Transverse colon (tissue), 4 donors: ENCODE results near the gene ERGIC1. TPM values are rescaled to one million over a fixed set of nuclear protein-coding genes. Genes with fewer than 3 reads are reported as not detected.

Source experiments
- DNase-seq: peaks from one replicate; pipeline ENCODE4 v3.0.0-alpha.2; 2019
- H3K27ac ChIP-seq, 4 donors: fragments of 200-600 bp; sonication (generic); 2 replicates each; pipeline ENCODE4 v1.5.1; 2016 to 2018; ENCODE audit warnings: inconsistent platforms in 4 of 4
- H3K27me3 ChIP-seq: fragments of 200-600 bp; sonication (generic); 2 replicates; pipeline ENCODE4 v1.5.1; 2017; ENCODE audit warnings: inconsistent platforms
- H3K36me3 ChIP-seq, 4 donors: fragments of 200-600 bp; sonication (generic); 2 replicates each; pipeline ENCODE4 v1.5.1; 2017 to 2019; ENCODE audit warnings: inconsistent platforms in 4 of 4
- H3K4me1 ChIP-seq, 4 donors: fragments of 200-600 bp; sonication (generic); 2 replicates each; pipeline ENCODE4 v1.5.1; 2017 to 2020; ENCODE audit warnings: inconsistent platforms in 4 of 4
- H3K4me3 ChIP-seq, 4 donors: fragments of 200-600 bp; sonication (generic); 1 replicate in 1 of 4; 2 replicates in 3 of 4; pipeline versions ENCODE4 v1.5.1 to v1.6.1; 2017 to 2019; ENCODE audit warnings: inconsistent platforms in 4 of 4
- H3K9me3 ChIP-seq, 2 donors: fragments of 200-600 bp; sonication (generic); 2 replicates each; pipeline ENCODE4 v1.5.1; 2017 to 2019; ENCODE audit warnings: inconsistent platforms in 2 of 2
- CTCF ChIP-seq, 5 experiments: fragments of 200-600 bp in 3 of 5; fragments of 450-650 bp in 2 of 5; sonication (generic) in 3 of 5; IDR thresholded peaks; 1 replicate in 2 of 5; 2 replicates in 3 of 5; pipeline ENCODE4 v1.5.1; 2016 to 2017; ENCODE audit warnings: antibody characterized with exemption in 5 of 5, inconsistent platforms in 3 of 5, mild to moderate bottlenecking in 2 of 5, moderate library complexity in 1 of 5
- EP300 ChIP-seq: sonication (generic); formaldehyde crosslinking; IDR thresholded peaks from one replicate; pipeline ENCODE4 v1.6.1; 2017; ENCODE audit warnings: antibody characterized with exemption, low read depth
- POLR2A ChIP-seq: fragments of 450-650 bp; IDR thresholded peaks from one replicate; pipeline ENCODE4 v1.6.1; 2016; ENCODE audit warnings: antibody characterized with exemption, mild to moderate bottlenecking, moderate library complexity
- POLR2AphosphoS5 ChIP-seq, 3 donors: sonication (generic); formaldehyde crosslinking; IDR thresholded peaks; one replicate each; pipeline ENCODE4 v1.6.1; 2016; ENCODE audit warnings: antibody characterized with exemption in 3 of 3
- WGBS, 2 donors: methylation state at CpG; one replicate each; pipeline ENCODE4 v1.1.5; 2018; ENCODE audit warnings: low coverage in 1 of 2; 5-methylcytosine and 5-hydroxymethylcytosine counted together
- in situ Hi-C, 4 donors: fragments of 200-750 bp; cut with MboI; loops; one replicate each; pipeline versions ENCODE4 v1.15.0 to v1.15.1; 2017; ENCODE audit warnings: low sequenced_read_pairs in 3 of 4, low pct_ligation_motif_present in 1 of 4, low pct_unique_long_range_greater_than_20kb in 1 of 4
- intact Hi-C: fragments of 100-400 bp; cut with DNase I; formaldehyde crosslinking; loops from one replicate; pipeline ENCODE4 v1.15.1; 2023; ENCODE audit warnings: low total_unique reads
- total RNA-seq, 4 donors: library from RNA; depleted of rRNA; stranded (reverse); fragments of >200 nt; gene quantifications; one replicate each; pipeline ENCODE4 v1.1.0, GENCODE V29; 2016

Gene ERGIC1
- total RNA-seq, 4 donors from 2014 or later, result 125 to 252 (median 184) TPM

DNA sequence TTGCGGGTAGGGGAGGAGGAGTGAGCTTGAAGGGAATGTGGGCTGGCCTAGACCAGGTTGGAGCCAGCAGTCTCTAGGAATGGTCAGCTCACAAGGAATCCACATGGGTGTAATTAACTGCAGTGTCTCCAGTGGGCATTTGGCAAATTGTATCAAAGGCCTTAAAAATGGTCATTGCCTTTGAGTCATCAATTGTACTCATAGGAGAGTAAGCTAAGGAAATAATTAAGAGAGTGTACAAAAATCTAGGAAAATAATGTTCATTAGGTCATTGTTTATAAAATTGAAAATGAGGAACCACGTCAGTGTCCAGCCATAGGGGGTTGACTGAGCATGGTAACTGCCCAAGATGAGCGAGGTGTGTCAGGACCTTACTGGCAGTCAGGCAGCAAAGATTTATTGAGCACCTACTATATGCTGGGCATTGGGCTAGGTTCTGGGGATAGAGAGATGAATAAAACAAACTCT is 95.4 kb downstream of the ERGIC1 start:
- no peaks in the 10 kb centered on the region for H3K27me3 ChIP-seq
- peaks cover 0 to 4% (median 0%) of the 10 kb centered on the region in 4 donors for H3K4me1 ChIP-seq
- TF ChIP-seq CTCF (IDR thresholded peaks at IDR 0.05) (no peak), POLR2AphosphoS5 (IDR thresholded peaks at IDR 0.05) (no peak)
- H3K36me3 ChIP-seq, result no peaks in the 10 kb centered on the region
- H3K4me3 ChIP-seq, result no peak overlapping the region
- WGBS, 2 donors, result 85 to 91% methylated on average over 3 of the region's 3 CpGs
- H3K27ac ChIP-seq, result no peak overlapping the region
- in situ Hi-C loops, result loop anchor here in 3 of 4 donors (25.0 kb wide), 2 partner anchors 442 to 467 kb away; partner anchors contain the start of gene SH3PXD2B (in 2 of the 3)
- intact Hi-C loops, result loop anchor here (10.0 kb wide), 1 partner anchor 455 kb away; no protein-coding TSS in a partner anchor
- H3K9me3 ChIP-seq, result no peaks in the 10 kb centered on the region
- DNase-seq, result no peak

- H3K27ac ChIP-seq, result peak overlapping the region; percentile 33 to 51 (median 41)
- 73 to 80% methylated on average over 6 to 9 of the region's 9 CpGs for WGBS, 2 donors
- peaks cover 0 to 4% (median 0%) of the 10 kb centered on the region in 4 donors for H3K4me1 ChIP-seq
- in situ Hi-C loops, result loop anchor here (5.0 to 25.0 kb wide), 5 partner anchors 214 to 469 kb away; partner anchors contain the start of gene SH3PXD2B (in 2 of the 4)
- TF ChIP-seq POLR2A (no peak), CTCF (IDR thresholded peaks at IDR 0.05) (no peak)
- intact Hi-C loops, result no loop called here
- no peaks in the 10 kb centered on the region for H3K9me3 ChIP-seq
- H3K27me3 ChIP-seq, result no peaks in the 10 kb centered on the region
- H3K36me3 ChIP-seq, result peaks cover 0 to 14% (median 6%) of the 10 kb centered on the region in 4 donors
- H3K4me3 ChIP-seq, result no peak overlapping the region
- no peak for DNase-seq
Observed at GRCh38 chr5:172931001-172931536, 97.0 kb downstream of the ERGIC1 start.

DNA sequence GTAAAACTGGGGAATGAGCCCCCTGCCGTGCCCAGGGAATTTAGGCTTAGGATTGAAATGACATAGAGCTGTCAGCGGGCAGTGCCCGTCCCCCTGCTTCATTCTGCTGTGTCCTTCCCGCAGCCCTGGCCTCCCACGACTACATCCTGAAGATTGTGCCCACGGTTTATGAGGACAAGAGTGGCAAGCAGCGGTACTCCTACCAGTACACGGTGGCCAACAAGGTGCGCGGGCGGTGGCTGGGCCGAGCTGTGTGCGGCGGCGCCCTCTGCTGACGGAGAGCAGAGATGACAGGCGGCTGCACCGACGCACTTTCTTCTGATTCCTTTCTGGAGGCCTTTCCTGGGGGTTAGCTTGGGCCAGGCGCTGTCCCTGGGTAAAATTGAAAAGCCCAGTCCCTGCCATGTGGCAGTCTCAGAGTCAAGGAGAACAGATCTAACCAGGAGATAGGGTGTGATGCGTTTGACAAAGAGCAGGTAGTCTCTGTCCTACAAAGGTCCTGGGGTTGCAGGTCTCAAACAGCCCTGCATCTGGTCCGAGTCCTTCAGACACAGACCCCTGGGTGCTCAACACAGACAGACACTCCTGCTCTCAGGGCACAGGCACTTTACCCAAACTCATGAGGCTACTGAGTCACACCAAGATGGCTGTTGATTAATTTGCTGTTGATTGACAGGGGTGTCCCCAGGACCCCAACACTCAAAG is 98.4 kb downstream of the ERGIC1 start:
- Histone ChIP-seq H3K27ac (peak overlapping the region in 2 of 4 donors; percentile 33 to 44), H3K36me3 (peaks cover 0 to 26% (median 9%) of the 10 kb centered on the region in 4 donors), H3K4me1 (peaks cover 0 to 4% (median 0%) of the 10 kb centered on the region in 4 donors), H3K9me3 (no peaks in the 10 kb centered on the region), H3K27me3 (no peaks in the 10 kb centered on the region), H3K4me3 (no peak overlapping the region)
- peak; percentile 77 for DNase-seq
- in situ Hi-C loops (loop anchor here (5.0 to 25.0 kb wide), 5 partner anchors 215 to 470 kb away; partner anchors contain the start of gene SH3PXD2B (in 2 of the 4)), intact Hi-C loops (loop anchor here (2.0 kb wide), 1 partner anchor 220 kb away; no protein-coding TSS in a partner anchor)
- 14% methylated on average over 17 of the region's 22 CpGs; no CpG with 5 or more reads in 1 of the 2 donors for WGBS, 2 donors
- no peak for TF ChIP-seq EP300
- peak; percentile 95 to 98 (median 96) for TF ChIP-seq CTCF (IDR thresholded peaks at IDR 0.05)
- peak in 2 of 3 donors; percentile 49 to 52 for TF ChIP-seq POLR2AphosphoS5 (IDR thresholded peaks at IDR 0.05)

DNA sequence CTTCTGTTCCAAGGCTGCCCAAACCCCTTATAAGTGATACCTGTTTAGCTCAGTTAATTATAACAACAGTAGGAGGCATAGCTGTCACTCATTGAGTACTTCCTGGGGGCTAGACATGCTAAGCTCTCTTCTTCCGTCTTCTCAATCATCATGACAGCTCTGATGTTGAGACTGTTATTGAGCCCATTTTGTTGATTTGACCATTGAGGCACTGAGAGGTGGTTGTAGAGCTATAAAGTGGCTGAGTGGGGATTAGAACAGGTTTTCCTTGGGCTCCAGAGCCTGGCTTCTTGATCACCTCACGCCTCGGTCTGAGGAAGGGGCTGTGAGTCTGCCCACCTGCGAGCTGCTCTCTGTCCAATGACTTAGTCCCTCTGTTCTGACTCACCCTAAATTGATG is 99.2 kb downstream of the ERGIC1 start:
- Histone ChIP-seq H3K4me1 (peaks cover 0 to 4% (median 0%) of the 10 kb centered on the region in 4 donors), H3K4me3 (no peak overlapping the region), H3K9me3 (no peaks in the 10 kb centered on the region), H3K27ac (no peak overlapping the region), H3K36me3 (peaks cover 0 to 26% (median 9%) of the 10 kb centered on the region in 4 donors), H3K27me3 (no peaks in the 10 kb centered on the region)
- in situ Hi-C loops (loop anchor here (5.0 to 25.0 kb wide), 5 partner anchors 216 to 471 kb away; partner anchors contain the start of gene SH3PXD2B (in 2 of the 4)), intact Hi-C loops (loop anchor here (2.0 kb wide), 1 partner anchor 220 kb away; no protein-coding TSS in a partner anchor)
- no peak for TF ChIP-seq POLR2AphosphoS5 (IDR thresholded peaks at IDR 0.05)
- no peak for TF ChIP-seq EP300
- TF ChIP-seq CTCF (IDR thresholded peaks at IDR 0.05), result no peak
- 80 to 90% methylated on average over 3 to 4 of the region's 4 CpGs for WGBS, 2 donors
- no peak for DNase-seq
